ENCODE measurements around the gene PPP2R2C. TPM values are rescaled to one million over a fixed set of nuclear protein-coding genes. Genes with fewer than 3 reads are reported as not detected.

The PPP2R2C gene
- total and polyA plus RNA-seq, 2 of the 4 experiments (the other 2 are of a cell fraction): 0.03 TPM; not detected in 1

DNA sequence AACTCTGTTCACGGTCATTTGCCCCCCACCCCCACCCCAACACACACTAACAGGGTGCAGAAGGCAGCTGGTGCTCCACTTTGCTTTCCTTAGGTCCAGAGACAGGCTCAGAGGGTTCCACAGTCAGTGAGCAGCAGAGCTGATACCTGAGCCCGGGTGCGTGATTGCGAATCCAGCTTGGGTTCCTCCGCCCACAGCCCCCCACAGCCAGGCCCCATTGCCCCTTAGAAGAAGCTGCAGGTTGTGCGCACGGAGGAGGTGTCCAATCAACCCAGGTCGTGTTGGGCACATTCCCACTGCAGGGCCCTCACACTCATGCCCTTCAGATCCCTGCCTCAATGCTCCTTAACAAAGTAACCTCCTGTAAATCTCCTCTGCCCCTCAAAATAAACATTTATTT, 117.8 kb downstream of the PPP2R2C start:
- POLR2A ChIA-PET (ENCODE audit: unreplicated experiment): no interaction called here
- TF ChIP-seq CHD1 (IDR thresholded peaks at IDR 0.05; ENCODE audit: low read depth, low read length): no peak
- TF ChIP-seq SMC3 (IDR thresholded peaks at IDR 0.05; ENCODE audit: low read depth, low read length): no peak
- TF ChIP-seq RCOR1 (IDR thresholded peaks at IDR 0.05; ENCODE audit: insufficient replicate concordance, low read length): no peak
- TF ChIP-seq MAFK (IDR thresholded peaks at IDR 0.05; ENCODE audit: low read depth, low read length): no peak
- TF ChIP-seq MXI1 (IDR thresholded peaks at IDR 0.05; ENCODE audit: borderline replicate concordance, low read depth, low read length): no peak
- TF ChIP-seq, protein P1, sequence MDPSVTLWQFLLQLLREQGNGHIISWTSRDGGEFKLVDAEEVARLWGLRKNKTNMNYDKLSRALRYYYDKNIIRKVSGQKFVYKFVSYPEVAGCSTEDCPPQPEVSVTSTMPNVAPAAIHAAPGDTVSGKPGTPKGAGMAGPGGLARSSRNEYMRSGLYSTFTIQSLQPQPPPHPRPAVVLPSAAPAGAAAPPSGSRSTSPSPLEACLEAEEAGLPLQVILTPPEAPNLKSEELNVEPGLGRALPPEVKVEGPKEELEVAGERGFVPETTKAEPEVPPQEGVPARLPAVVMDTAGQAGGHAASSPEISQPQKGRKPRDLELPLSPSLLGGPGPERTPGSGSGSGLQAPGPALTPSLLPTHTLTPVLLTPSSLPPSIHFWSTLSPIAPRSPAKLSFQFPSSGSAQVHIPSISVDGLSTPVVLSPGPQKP (IDR thresholded peaks at IDR 0.05; ENCODE audit: borderline replicate concordance, low read depth, low read length): no peak
- no peak for TF ChIP-seq CEBPB (IDR thresholded peaks at IDR 0.05; ENCODE audit: low read depth, low read length)
- TF ChIP-seq, protein P2, sequence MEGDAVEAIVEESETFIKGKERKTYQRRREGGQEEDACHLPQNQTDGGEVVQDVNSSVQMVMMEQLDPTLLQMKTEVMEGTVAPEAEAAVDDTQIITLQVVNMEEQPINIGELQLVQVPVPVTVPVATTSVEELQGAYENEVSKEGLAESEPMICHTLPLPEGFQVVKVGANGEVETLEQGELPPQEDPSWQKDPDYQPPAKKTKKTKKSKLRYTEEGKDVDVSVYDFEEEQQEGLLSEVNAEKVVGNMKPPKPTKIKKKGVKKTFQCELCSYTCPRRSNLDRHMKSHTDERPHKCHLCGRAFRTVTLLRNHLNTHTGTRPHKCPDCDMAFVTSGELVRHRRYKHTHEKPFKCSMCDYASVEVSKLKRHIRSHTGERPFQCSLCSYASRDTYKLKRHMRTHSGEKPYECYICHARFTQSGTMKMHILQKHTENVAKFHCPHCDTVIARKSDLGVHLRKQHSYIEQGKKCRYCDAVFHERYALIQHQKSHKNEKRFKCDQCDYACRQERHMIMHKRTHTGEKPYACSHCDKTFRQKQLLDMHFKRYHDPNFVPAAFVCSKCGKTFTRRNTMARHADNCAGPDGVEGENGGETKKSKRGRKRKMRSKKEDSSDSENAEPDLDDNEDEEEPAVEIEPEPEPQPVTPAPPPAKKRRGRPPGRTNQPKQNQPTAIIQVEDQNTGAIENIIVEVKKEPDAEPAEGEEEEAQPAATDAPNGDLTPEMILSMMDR (conservative IDR thresholded peaks at IDR 0.05; ENCODE audit: low read depth, low read length): no peak
- TF ChIP-seq NFE2L2 (IDR thresholded peaks at IDR 0.05; ENCODE audit: low read depth, low read length): no peak
- TF ChIP-seq BHLHE40 (IDR thresholded peaks at IDR 0.05; ENCODE audit: low read depth, low read length): no peak
- no peak for TF ChIP-seq MAZ (IDR thresholded peaks at IDR 0.05; ENCODE audit: borderline replicate concordance, low read depth, low read length)
- TF ChIP-seq, protein P3, sequence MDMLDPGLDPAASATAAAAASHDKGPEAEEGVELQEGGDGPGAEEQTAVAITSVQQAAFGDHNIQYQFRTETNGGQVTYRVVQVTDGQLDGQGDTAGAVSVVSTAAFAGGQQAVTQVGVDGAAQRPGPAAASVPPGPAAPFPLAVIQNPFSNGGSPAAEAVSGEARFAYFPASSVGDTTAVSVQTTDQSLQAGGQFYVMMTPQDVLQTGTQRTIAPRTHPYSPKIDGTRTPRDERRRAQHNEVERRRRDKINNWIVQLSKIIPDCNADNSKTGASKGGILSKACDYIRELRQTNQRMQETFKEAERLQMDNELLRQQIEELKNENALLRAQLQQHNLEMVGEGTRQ (IDR thresholded peaks at IDR 0.05; ENCODE audit: low read depth, low read length): no peak
- no peak for TF ChIP-seq RAD21 (IDR thresholded peaks at IDR 0.05; ENCODE audit: low read length)
- no peak for TF ChIP-seq POLR2A (IDR thresholded peaks at IDR 0.05; ENCODE audit: low read depth, low read length)
- TF ChIP-seq FOS (IDR thresholded peaks at IDR 0.05; ENCODE audit: low read depth, low read length): no peak
- no peak for TF ChIP-seq RFX5 (IDR thresholded peaks at IDR 0.05; ENCODE audit: low read depth, low read length)

More for the DNA sequence above, 117.8 kb downstream of the PPP2R2C start:
- in situ Hi-C loops (cut with MboI; ENCODE audit: low sequenced_read_pairs): no loop called here
- Histone ChIP-seq H3K27me3 (ENCODE audit: control insufficient read depth, insufficient read depth, low read length) (peaks cover 6% of the 10 kb centered on the region), H2BK5ac (ENCODE audit: low read depth, low read length, poor library complexity, severe bottlenecking) (no peak overlapping the region), H2BK20ac (ENCODE audit: low read depth, low read length) (no peak overlapping the region), H3K4ac (ENCODE audit: low read depth, low read length) (no peak overlapping the region), H2AK9ac (replicated peaks; ENCODE audit: low read depth, low read length, poor library complexity) (no peak overlapping the region), H3K4me1 (ENCODE audit: control insufficient read depth, insufficient read depth, low read length) (no peaks in the 10 kb centered on the region), H3K18ac (ENCODE audit: low read depth, low read length) (no peak overlapping the region), H4K91ac (ENCODE audit: insufficient read depth, low read depth, low read length) (no peak overlapping the region), H2AK5ac (ENCODE audit: low read depth, low read length) (no peak overlapping the region), H3K79me1 (ENCODE audit: low read depth in 1 of 2, low read length in 2 of 2) (no peaks in the 10 kb centered on the region), H3K4me3 (ENCODE audit: insufficient read depth, low read depth, low read length) (no peak overlapping the region), H3K4me2 (ENCODE audit: low read depth, low read length) (no peak overlapping the region), H3K14ac (replicated peaks; ENCODE audit: low read depth, low read length) (no peak overlapping the region), H3K9me3 (ENCODE audit: control insufficient read depth, insufficient read depth, low read length) (no peaks in the 10 kb centered on the region), H3K27ac (ENCODE audit: insufficient read depth, low read length) (no peak overlapping the region), H2BK15ac (ENCODE audit: low read depth, low read length) (no peak overlapping the region), H4K20me1 (ENCODE audit: insufficient read depth, low read length) (no peaks in the 10 kb centered on the region), H2AFZ (replicated peaks; ENCODE audit: low read length, poor library complexity) (no peak overlapping the region), H3K9me1 (ENCODE audit: insufficient read depth, low read length) (no peaks in the 10 kb centered on the region), H2BK120ac (ENCODE audit: low read depth, low read length) (no peak overlapping the region), H3K56ac (ENCODE audit: extremely low read depth, insufficient read depth, low read length) (no peak overlapping the region), H3K23ac (ENCODE audit: low read depth, low read length) (no peak overlapping the region), H3K9ac (ENCODE audit: low read depth, low read length) (no peak overlapping the region), H4K5ac (ENCODE audit: low read depth, low read length) (no peak overlapping the region), H4K8ac (ENCODE audit: low read depth in 2 of 2, low read length in 2 of 2) (no peak overlapping the region), H3K36me3 (ENCODE audit: control insufficient read depth, insufficient read depth, low read length) (no peaks in the 10 kb centered on the region)
- BruUV-seq (replicated peaks): no TSS peak
- no peak for ATAC-seq (ENCODE audit: low read depth)
- CTCF ChIA-PET: no interaction called here
- dilution Hi-C loops (cut with HindIII; ENCODE audit: low sequenced_read_pairs, unreplicated experiment): no loop called here
- 83% methylated on average over 4 of the region's 8 CpGs; no CpG with 5 or more reads in 1 of the 2 experiments for WGBS, 2 experiments (ENCODE audit: extremely low coverage in 2 of 2, insufficient read length in 1 of 2)
- no peak for DNase-seq
- intact Hi-C loops (cut with micrococcal nuclease): no loop called here

All from IMR-90 (cell line).